HepG2 (cell line): ENCODE results near the gene TCOF1. TPM values are rescaled to one million over a fixed set of nuclear protein-coding genes. Genes with fewer than 3 reads are reported as not detected.

ENCODE experiments used
- AKNA ChIP-seq: sonication (generic); formaldehyde crosslinking; IDR thresholded peaks from 2 replicates; pipeline ENCODE4 v1.4.0; 2020; ENCODE audit warnings: missing genetic modification reagents, borderline replicate concordance
- CBX5 ChIP-seq: sonication (generic); formaldehyde crosslinking; IDR thresholded peaks from 2 replicates; pipeline ENCODE4 v1.4.0; 2020; ENCODE audit warnings: missing genetic modification reagents, borderline replicate concordance
- DZIP1 ChIP-seq: sonication (generic); formaldehyde crosslinking; IDR thresholded peaks from 2 replicates; pipeline ENCODE4 v1.5.0; 2020; ENCODE audit warnings: mild to moderate bottlenecking, missing genetic modification reagents
- HIVEP1 ChIP-seq: sonication (generic); formaldehyde crosslinking; IDR thresholded peaks from 2 replicates; pipeline ENCODE4 v1.4.0; 2020; ENCODE audit warnings: mild to moderate bottlenecking, missing genetic modification reagents
- IRF2 ChIP-seq: IDR thresholded peaks from 2 replicates; pipeline ENCODE4 v1.6.1; 2018; ENCODE audit warnings: missing genetic modification reagents, missing compliant biosample characterization
- PHF8 ChIP-seq: sonication (generic); formaldehyde crosslinking; IDR thresholded peaks from 2 replicates; pipeline ENCODE4 v1.5.0; 2020; ENCODE audit warnings: missing genetic modification reagents
- POGK ChIP-seq: sonication (generic); formaldehyde crosslinking; conservative IDR thresholded peaks from 2 replicates; pipeline ENCODE4 v1.8.0; 2022; ENCODE audit warnings: mild to moderate bottlenecking, moderate library complexity, missing genetic modification reagents
- TIGD3 ChIP-seq: sonication (generic); formaldehyde crosslinking; IDR thresholded peaks from 2 replicates; pipeline ENCODE4 v1.5.1; 2020; ENCODE audit warnings: mild to moderate bottlenecking, missing genetic modification reagents, borderline replicate concordance
- TRAFD1 ChIP-seq: sonication (generic); formaldehyde crosslinking; IDR thresholded peaks from 2 replicates; pipeline ENCODE4 v1.5.1; 2020; ENCODE audit warnings: missing genetic modification reagents, mild to moderate bottlenecking, borderline replicate concordance
- U2AF1 ChIP-seq: fragments of 200-400 bp; formaldehyde crosslinking; optimal IDR thresholded peaks from 2 replicates; pipeline ENCODE3; 2017; ENCODE audit warnings: mild to moderate bottlenecking, low read depth, low read length
- ZFP36 ChIP-seq: fragments of 150-350 bp; IDR thresholded peaks from 2 replicates; pipeline ENCODE4 v1.6.1; 2018; ENCODE audit warnings: borderline replicate concordance, low read length, low read depth; ENCODE audit not compliant: partially characterized antibody
- ZNF441 ChIP-seq: sonication (generic); formaldehyde crosslinking; IDR thresholded peaks from 2 replicates; pipeline ENCODE4 v1.7.0; 2021; ENCODE audit warnings: missing genetic modification reagents, borderline replicate concordance
- ZSCAN22 ChIP-seq: sonication (generic); formaldehyde crosslinking; IDR thresholded peaks from 2 replicates; pipeline ENCODE4 v1.4.0; 2020; ENCODE audit warnings: mild to moderate bottlenecking, missing genetic modification reagents
- polyA plus RNA-seq, 8 experiments: library from polyadenylated mRNA; depleted of rRNA in 3 of 8; stranded (reverse) in 7 of 8; unstranded in 1 of 8; fragments of >200 nt; fragmentation: Illumina TruSeq in 4 of 8; extraction: Trizol in 4 of 8; gene quantifications; 2 replicates each; pipeline versions ENCODE4 v1.2.1 to v1.2.3, GENCODE V29; 2011 to 2016; ENCODE audit warnings: low read depth in 4 of 8, missing spikeins in 1 of 8, mixed read lengths in 1 of 8; ENCODE audit not compliant: insufficient read depth in 1 of 8
- total RNA-seq, 5 experiments: library from RNA; depleted of rRNA; stranded (reverse); fragments of >200 nt; fragmentation: Illumina TruSeq; extraction: Trizol; gene quantifications; 2 replicates each; pipeline ENCODE4 v1.2.3, GENCODE V29; 2016; ENCODE audit warnings: low read depth in 1 of 5

TCOF1 gene
- total and polyA plus RNA-seq, 2 of the 13 experiments (the other 11 are each of a cell fraction or from before 2014, with no cell fraction given) = 10.1 to 41.6 TPM

GRCh38 chr5:150357326-150358260 lies at the start of gene TCOF1 (continued):
- TF ChIP-seq POGK (CRISPR knock-in tag) (peak; percentile 70; the same call in 1 of the 2 replicates), ZFP36 (no peak), TIGD3 (CRISPR knock-in tag) (no peak), AKNA (CRISPR knock-in tag) (no peak), HIVEP1 (CRISPR knock-in tag) (no peak), TRAFD1 (CRISPR knock-in tag) (no peak), CBX5 (CRISPR knock-in tag) (no peak), PHF8 (CRISPR knock-in tag) (peak; percentile 69), ZSCAN22 (CRISPR knock-in tag) (no peak), U2AF1 (no peak), IRF2 (CRISPR knock-in tag) (peak; percentile 50; the same call in 1 of the 2 replicates), DZIP1 (CRISPR knock-in tag) (no peak), ZNF441 (CRISPR knock-in tag) (no peak)
